Measurements from ENCODE around the gene UGGT1. TPM values are rescaled to one million over a fixed set of nuclear protein-coding genes. Genes with fewer than 3 reads are reported as not detected.
A peak's percentile ranks its signal among the peaks of the same experiment; 100 is the strongest.

Gene UGGT1
- total and polyA plus RNA-seq, 9 of the 15 experiments (the other 6 are each of a cell fraction or from before 2014, with no cell fraction given), result 5.1 to 56.4 (median 37.9) TPM

- no peak for TF ChIP-seq ZNF696 (CRISPR knock-in tag; conservative IDR thresholded peaks at IDR 0.05)
- no peak for TF ChIP-seq PTRF (tag; IDR thresholded peaks at IDR 0.05)
- no peak for TF ChIP-seq PTBP1 (IDR thresholded peaks at IDR 0.05; ENCODE audit: low read depth, low read length)
- no peak for TF ChIP-seq XRCC4 (IDR thresholded peaks at IDR 0.05; ENCODE audit: extremely low read depth, insufficient read depth, insufficient read length)
- peak; percentile 89 for TF ChIP-seq TFE3 (CRISPR knock-in tag; IDR thresholded peaks at IDR 0.05)
- no peak for TF ChIP-seq POLR2G (IDR thresholded peaks at IDR 0.05; ENCODE audit: low read depth, low read length)
- TF ChIP-seq SLC30A9 (CRISPR knock-in tag; IDR thresholded peaks at IDR 0.05), result no peak
- TF ChIP-seq SNAPC5 (CRISPR knock-in tag; IDR thresholded peaks at IDR 0.05), result no peak
- TF ChIP-seq SIN3A (IDR thresholded peaks at IDR 0.05; ENCODE audit: borderline replicate concordance in 2 of 2, control insufficient read depth in 1 of 2, low read depth in 2 of 2, low read length in 2 of 2), result no peak
- TF ChIP-seq BHLHE40 (IDR thresholded peaks at IDR 0.05; ENCODE audit: low read length), result 0 out of 2 replicates have a peak, but pooled peaks have one; percentile 16
- TF ChIP-seq POU5F1 (IDR thresholded peaks at IDR 0.05; ENCODE audit: borderline replicate concordance, low read depth, low read length, partially characterized antibody), result no peak
- peak; percentile 50; the same call in 1 of the 2 replicates for TF ChIP-seq STAG1 (CRISPR knock-in tag; IDR thresholded peaks at IDR 0.05; ENCODE audit: borderline replicate concordance)
- TF ChIP-seq SREBF2 (CRISPR knock-in tag; IDR thresholded peaks at IDR 0.05), result no peak
- TF ChIP-seq NFYB (IDR thresholded peaks at IDR 0.05; ENCODE audit: extremely low read depth, insufficient read length), result no peak
- peak; percentile 63 for TF ChIP-seq DEAF1 (CRISPR knock-in tag; IDR thresholded peaks at IDR 0.05)
- TF ChIP-seq HDAC1 (IDR thresholded peaks at IDR 0.05), result no peak
- no peak for TF ChIP-seq GTF3C2 (IDR thresholded peaks at IDR 0.05; ENCODE audit: borderline replicate concordance, extremely low read depth, insufficient read length)
- no peak for TF ChIP-seq PCBP1 (IDR thresholded peaks at IDR 0.05; ENCODE audit: low read depth, low read length, poor library complexity, severe bottlenecking)
- no peak for TF ChIP-seq HDAC6 (IDR thresholded peaks at IDR 0.05; ENCODE audit: low read depth, low read length)
- no peak for TF ChIP-seq MAFG (tag; conservative IDR thresholded peaks at IDR 0.05)
- no peak for TF ChIP-seq TAF7 (tag; IDR thresholded peaks at IDR 0.05)
Observed at GRCh38 chr2:128178650-128179460, 87.9 kb downstream of the UGGT1 start (continued).
